GM21423 (cell line): ENCODE data around the gene FSHR.

ENCODE experiments used
- ATAC-seq: cut with Tn5 transposase; IDR thresholded peaks from one replicate; pipeline ENCODE4 v1.9.1; 2021; ENCODE audit warnings: mild to moderate bottlenecking, moderate library complexity; ENCODE audit not compliant: unreplicated experiment

FSHR gene

GRCh38 chr2:48915227-48915626 is 239.1 kb downstream of the FSHR start:
- no peak for ATAC-seq

- no peak for ATAC-seq
Measured at GRCh38 chr2:48914477-48915089, 239.7 kb downstream of the FSHR start.
